ENCODE results near the gene PDS5B. TPM values are rescaled to one million over a fixed set of nuclear protein-coding genes. Genes with fewer than 3 reads are reported as not detected.

Gene PDS5B
- total and polyA plus RNA-seq, 8 donors: 4.3 to 121 (median 24.7) TPM

DNA sequence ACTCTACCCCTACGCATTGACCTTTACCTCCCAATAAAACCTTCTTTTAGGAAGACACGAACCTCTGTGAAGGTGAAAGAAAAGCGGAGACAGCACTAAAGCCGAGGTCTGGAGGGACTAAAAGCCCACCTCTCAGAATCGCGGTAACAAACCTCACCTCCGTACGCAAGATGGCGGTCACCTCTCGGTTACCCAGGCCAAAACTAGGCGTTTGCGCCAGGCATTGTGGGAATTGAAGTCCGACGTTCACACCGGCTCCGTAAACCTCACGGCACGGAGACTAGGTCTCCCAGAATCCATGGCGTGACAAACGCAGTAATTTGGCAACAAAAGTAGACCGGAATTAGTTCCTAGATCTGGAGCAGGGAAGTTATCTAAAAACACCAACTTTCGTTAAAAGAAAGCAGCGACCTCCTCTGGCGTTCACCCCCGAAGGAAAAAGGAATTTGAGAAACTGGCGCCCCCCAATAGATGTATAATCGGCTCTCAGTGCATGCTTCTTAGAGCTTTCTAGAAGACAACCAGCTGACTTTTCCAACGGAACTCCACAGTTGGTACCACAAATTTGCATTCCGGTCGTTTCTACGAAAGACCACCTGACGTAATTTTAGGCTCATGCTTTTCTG lies 47.5 kb upstream of the PDS5B start, which contains the start of gene N4BP2L2:
TSS of gene N4BP2L2 (minus strand) at position 175 of the 626 bp plus-strand sequence. CDS start 1,768 bp downstream, outside the sequence.
- Histone ChIP-seq H3K4me1 (peaks cover 24 to 46% (median 41%) of the 10 kb centered on the region in 4 donors), H3K36me3 (peaks cover 0 to 19% (median 16%) of the 10 kb centered on the region in 4 donors), H3K9me3 (no peaks in the 10 kb centered on the region), H3K27me3 (no peaks in the 10 kb centered on the region), H3K27ac (peak within 1 kb of the TSS; percentile 94 to 98 (median 97)), H3K4me3 (peak within 1 kb of the TSS; percentile 78 to 89 (median 84))
- intact Hi-C loops (cut with DNase I; ENCODE audit: low total_unique reads): no loop called here
- DNase-seq: peak; percentile 94 to 99
- TF ChIP-seq, protein P1, sequence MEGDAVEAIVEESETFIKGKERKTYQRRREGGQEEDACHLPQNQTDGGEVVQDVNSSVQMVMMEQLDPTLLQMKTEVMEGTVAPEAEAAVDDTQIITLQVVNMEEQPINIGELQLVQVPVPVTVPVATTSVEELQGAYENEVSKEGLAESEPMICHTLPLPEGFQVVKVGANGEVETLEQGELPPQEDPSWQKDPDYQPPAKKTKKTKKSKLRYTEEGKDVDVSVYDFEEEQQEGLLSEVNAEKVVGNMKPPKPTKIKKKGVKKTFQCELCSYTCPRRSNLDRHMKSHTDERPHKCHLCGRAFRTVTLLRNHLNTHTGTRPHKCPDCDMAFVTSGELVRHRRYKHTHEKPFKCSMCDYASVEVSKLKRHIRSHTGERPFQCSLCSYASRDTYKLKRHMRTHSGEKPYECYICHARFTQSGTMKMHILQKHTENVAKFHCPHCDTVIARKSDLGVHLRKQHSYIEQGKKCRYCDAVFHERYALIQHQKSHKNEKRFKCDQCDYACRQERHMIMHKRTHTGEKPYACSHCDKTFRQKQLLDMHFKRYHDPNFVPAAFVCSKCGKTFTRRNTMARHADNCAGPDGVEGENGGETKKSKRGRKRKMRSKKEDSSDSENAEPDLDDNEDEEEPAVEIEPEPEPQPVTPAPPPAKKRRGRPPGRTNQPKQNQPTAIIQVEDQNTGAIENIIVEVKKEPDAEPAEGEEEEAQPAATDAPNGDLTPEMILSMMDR (IDR thresholded peaks at IDR 0.05): peak in 2 of 7 experiments; percentile 26 to 40
- TF ChIP-seq POLR2A (IDR thresholded peaks at IDR 0.05) (peak in 1 of 4 donors; percentile 54), POLR2AphosphoS5 (IDR thresholded peaks at IDR 0.05) (peak; percentile 81 to 97 (median 96)), EP300 (IDR thresholded peaks at IDR 0.05) (no peak)
- WGBS, 5 donors: 0 to 1% (median 1%) methylated on average over 32 of the region's 32 CpGs

DNA sequence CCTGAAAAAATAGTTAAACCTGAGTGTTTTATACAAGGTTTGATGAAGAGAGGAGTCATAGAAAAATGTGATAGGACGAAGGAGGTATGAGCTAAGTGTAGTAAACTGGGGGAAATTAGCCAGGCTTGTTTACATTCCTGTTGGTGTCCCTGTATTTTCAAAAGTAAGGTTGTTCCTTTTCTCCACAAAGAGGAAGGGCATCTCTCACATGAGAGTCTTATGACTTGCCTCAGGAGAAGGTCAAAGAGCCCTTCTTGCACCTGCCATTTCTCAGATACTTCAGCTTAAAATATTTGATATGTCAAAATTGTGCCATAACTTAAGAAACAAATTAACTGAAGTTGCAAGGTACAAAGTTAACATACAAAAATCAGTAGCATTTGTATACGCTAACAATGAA lies 44.0 kb upstream of the PDS5B start:
- Histone ChIP-seq H3K4me3 (no peak overlapping the region), H3K36me3 (no peaks in the 10 kb centered on the region), H3K9me3 (no peaks in the 10 kb centered on the region), H3K4me1 (peaks cover 0 to 11% (median 6%) of the 10 kb centered on the region in 4 donors), H3K27me3 (no peaks in the 10 kb centered on the region), H3K27ac (no peak overlapping the region)
- no peak for DNase-seq
- 80 to 95% (median 89%) methylated on average over 2 of the region's 2 CpGs for WGBS, 5 donors
- intact Hi-C loops (cut with DNase I; ENCODE audit: low total_unique reads): no loop called here
- TF ChIP-seq EP300 (IDR thresholded peaks at IDR 0.05) (no peak), POLR2A (IDR thresholded peaks at IDR 0.05) (no peak), POLR2AphosphoS5 (IDR thresholded peaks at IDR 0.05) (no peak)
- TF ChIP-seq, protein P1 (IDR thresholded peaks at IDR 0.05): no peak

DNA sequence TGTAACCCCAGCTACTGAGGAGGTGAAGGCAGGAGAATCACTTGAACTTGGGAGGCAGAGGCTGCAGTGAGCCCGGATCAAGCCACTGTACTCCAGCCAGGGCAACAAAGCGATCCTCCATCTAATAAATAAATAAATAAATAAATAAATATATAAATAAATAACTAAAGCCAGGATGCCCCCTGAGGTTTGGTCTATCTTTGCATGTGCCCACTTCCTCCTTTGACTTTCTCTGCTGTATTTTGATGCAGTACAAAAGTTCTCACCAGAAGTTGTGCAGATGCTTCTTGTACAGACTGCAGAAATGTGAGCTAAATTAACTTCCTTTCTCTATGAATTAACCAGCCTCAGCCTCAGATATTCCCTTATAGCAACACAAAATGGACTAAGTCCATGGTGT lies 41.2 kb upstream of the PDS5B start:
- 93 to 100% (median 100%) methylated on average over 2 of the region's 2 CpGs for WGBS, 5 donors
- no peak for TF ChIP-seq POLR2A (IDR thresholded peaks at IDR 0.05)
- no peak for TF ChIP-seq EP300 (IDR thresholded peaks at IDR 0.05)
- TF ChIP-seq POLR2AphosphoS5 (IDR thresholded peaks at IDR 0.05): no peak
- TF ChIP-seq, protein P1 (IDR thresholded peaks at IDR 0.05): no peak
- intact Hi-C loops (cut with DNase I; ENCODE audit: low total_unique reads): no loop called here

DNA sequence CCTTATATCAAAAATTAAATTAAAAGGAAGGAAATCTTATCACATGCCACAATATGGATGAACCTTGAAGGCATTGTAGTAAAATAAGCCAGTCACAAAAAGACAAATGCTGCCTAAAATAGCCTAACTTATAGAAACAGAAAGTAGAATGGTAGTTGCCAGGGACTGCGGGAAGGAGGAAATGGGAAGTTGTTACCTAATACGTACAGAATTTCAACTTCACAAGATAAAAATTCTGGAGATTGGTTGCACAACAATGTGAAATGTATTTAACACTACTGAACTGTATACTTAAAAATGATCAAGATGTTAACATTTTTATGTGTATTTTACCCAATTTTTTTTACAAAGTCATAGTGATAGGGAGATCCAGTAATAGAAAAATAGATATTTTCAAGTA lies 37.4 kb upstream of the PDS5B start:
- H3K4me1 ChIP-seq: no peaks in the 10 kb centered on the region
- H3K9me3 ChIP-seq: no peaks in the 10 kb centered on the region
- H3K4me3 ChIP-seq: no peak overlapping the region
- intact Hi-C loops (cut with DNase I; ENCODE audit: low total_unique reads): no loop called here
- peak in 1 of 2 donors; percentile 20 for DNase-seq
- TF ChIP-seq, protein P1 (IDR thresholded peaks at IDR 0.05): no peak
- no peak for TF ChIP-seq POLR2A (IDR thresholded peaks at IDR 0.05)
- TF ChIP-seq POLR2AphosphoS5 (IDR thresholded peaks at IDR 0.05): no peak
- no peak for TF ChIP-seq EP300 (IDR thresholded peaks at IDR 0.05)
- no peaks in the 10 kb centered on the region for H3K36me3 ChIP-seq
- WGBS, 5 donors: 30 to 37% (median 33%) methylated on average over 2 of the region's 2 CpGs
- H3K27me3 ChIP-seq: no peaks in the 10 kb centered on the region
- peak overlapping the region in 1 of 5 donors; percentile 8 for H3K27ac ChIP-seq

More for the DNA sequence above, 41.2 kb upstream of the PDS5B start:
- Histone ChIP-seq H3K4me1 (no peaks in the 10 kb centered on the region), H3K4me3 (no peak overlapping the region), H3K27ac (no peak overlapping the region), H3K9me3 (no peaks in the 10 kb centered on the region), H3K27me3 (no peaks in the 10 kb centered on the region), H3K36me3 (no peaks in the 10 kb centered on the region)
- no peak for DNase-seq
